ENCODE measurements around the gene ERO1B. TPM values are rescaled to one million over a fixed set of nuclear protein-coding genes. Genes with fewer than 3 reads are reported as not detected.

ERO1B gene
- total and polyA plus RNA-seq, 12 donors: 4.0 to 7.0 (median 5.6) TPM

DNA sequence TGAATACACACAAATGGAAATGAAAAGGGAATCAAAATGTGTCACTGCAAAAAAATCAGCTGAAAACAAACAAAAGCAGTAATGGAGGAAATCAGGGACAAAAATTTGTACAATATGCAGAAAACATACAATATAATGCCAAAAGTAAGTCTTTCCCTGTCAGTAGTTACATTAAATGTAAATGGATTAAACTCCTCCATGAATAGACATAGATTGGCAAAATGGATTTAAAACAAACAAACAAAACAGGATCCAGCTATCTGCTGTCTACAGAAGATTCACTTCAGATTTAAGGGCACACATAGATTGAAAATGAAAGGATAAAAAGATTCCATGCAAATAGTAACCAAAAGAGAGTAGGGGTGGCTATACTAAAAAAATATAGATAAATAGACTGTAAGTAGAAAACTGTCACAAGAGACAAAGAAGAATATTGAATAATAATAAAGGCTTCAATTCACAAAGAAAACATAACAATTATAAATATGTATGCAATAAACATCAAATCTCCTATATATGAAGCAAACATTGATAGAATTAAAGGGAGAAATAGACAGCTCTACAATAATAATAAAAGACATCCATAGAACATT, 42.2 kb upstream of the ERO1B start:
- Histone ChIP-seq H3K4me1 (no peaks in the 10 kb centered on the region), H3K36me3 (no peaks in the 10 kb centered on the region), H3K27ac (no peak overlapping the region), H3K9me3 (peaks cover 0 to 44% (median 23%) of the 10 kb centered on the region in 11 donors), H3K27me3 (no peaks in the 10 kb centered on the region), H3K4me3 (no peak overlapping the region)
- TF ChIP-seq, protein P1, sequence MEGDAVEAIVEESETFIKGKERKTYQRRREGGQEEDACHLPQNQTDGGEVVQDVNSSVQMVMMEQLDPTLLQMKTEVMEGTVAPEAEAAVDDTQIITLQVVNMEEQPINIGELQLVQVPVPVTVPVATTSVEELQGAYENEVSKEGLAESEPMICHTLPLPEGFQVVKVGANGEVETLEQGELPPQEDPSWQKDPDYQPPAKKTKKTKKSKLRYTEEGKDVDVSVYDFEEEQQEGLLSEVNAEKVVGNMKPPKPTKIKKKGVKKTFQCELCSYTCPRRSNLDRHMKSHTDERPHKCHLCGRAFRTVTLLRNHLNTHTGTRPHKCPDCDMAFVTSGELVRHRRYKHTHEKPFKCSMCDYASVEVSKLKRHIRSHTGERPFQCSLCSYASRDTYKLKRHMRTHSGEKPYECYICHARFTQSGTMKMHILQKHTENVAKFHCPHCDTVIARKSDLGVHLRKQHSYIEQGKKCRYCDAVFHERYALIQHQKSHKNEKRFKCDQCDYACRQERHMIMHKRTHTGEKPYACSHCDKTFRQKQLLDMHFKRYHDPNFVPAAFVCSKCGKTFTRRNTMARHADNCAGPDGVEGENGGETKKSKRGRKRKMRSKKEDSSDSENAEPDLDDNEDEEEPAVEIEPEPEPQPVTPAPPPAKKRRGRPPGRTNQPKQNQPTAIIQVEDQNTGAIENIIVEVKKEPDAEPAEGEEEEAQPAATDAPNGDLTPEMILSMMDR (IDR thresholded peaks at IDR 0.05): no peak
- no peak for ATAC-seq
- intact Hi-C loops (cut with DNase I): no loop called here
- DNase-seq: no peak

- intact Hi-C loops (cut with DNase I): no loop called here
These were observed 41.0 kb upstream of the ERO1B start for GRCh38 chr1:236322566-236323409.

GRCh38 chr1:236321101-236321500, 39.3 kb upstream of the ERO1B start:
- 80 to 90% methylated on average over 5 of the region's 5 CpGs for WGBS, 2 donors
- DNase-seq (no peak), ATAC-seq (no peak)
- H3K4me1 ChIP-seq: no peaks in the 10 kb centered on the region
- TF ChIP-seq, protein P1 (IDR thresholded peaks at IDR 0.05): no peak
- no peak overlapping the region for H3K27ac ChIP-seq
- H3K4me3 ChIP-seq: no peak overlapping the region
- H3K36me3 ChIP-seq: no peaks in the 10 kb centered on the region
- peaks cover 0 to 44% (median 23%) of the 10 kb centered on the region in 11 donors for H3K9me3 ChIP-seq
- intact Hi-C loops (cut with DNase I): no loop called here
- no peaks in the 10 kb centered on the region for H3K27me3 ChIP-seq

More at GRCh38 chr1:236322566-236323409, 41.0 kb upstream of the ERO1B start:
- H3K27me3 ChIP-seq: no peaks in the 10 kb centered on the region
- 0 to 24% methylated on average over 1 of the region's 1 CpG for WGBS, 2 donors
- DNase-seq (no peak), ATAC-seq (no peak)
- no peaks in the 10 kb centered on the region for H3K4me1 ChIP-seq
- H3K4me3 ChIP-seq: no peak overlapping the region
- H3K9me3 ChIP-seq: peaks cover 0 to 44% (median 23%) of the 10 kb centered on the region in 11 donors
- TF ChIP-seq, protein P1 (IDR thresholded peaks at IDR 0.05): no peak
- H3K36me3 ChIP-seq: no peaks in the 10 kb centered on the region
- H3K27ac ChIP-seq: no peak overlapping the region

DNA sequence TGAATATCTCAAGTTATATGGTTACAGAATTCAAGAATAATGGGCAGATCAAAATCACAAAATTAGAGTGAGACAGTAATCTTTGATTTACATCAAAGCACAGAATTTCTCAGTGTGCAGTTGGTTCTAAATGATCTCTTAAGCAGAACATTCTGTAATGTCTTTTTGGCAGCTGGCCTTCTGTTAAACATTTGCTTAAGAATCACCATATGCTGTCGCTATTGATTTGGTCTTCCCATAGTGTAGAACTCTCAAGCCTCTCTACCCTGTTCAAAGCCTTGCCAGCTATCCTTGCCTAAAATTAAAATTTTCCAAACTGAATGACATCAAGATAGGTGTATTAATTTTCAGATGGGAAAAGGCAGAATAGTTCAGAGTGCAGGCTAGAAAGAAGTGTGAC, 38.9 kb upstream of the ERO1B start:
- TF ChIP-seq, protein P1 (IDR thresholded peaks at IDR 0.05): no peak
- no peaks in the 10 kb centered on the region for H3K4me1 ChIP-seq
- WGBS, 2 donors: 87 to 98% methylated on average over 1 of the region's 1 CpG
- no peaks in the 10 kb centered on the region for H3K27me3 ChIP-seq
- no peak overlapping the region for H3K27ac ChIP-seq
- H3K4me3 ChIP-seq: no peak overlapping the region
- no peaks in the 10 kb centered on the region for H3K36me3 ChIP-seq
- H3K9me3 ChIP-seq: peaks cover 0 to 44% (median 23%) of the 10 kb centered on the region in 11 donors
- no peak for ATAC-seq
- intact Hi-C loops (cut with DNase I): no loop called here
- DNase-seq: no peak

Measured in heart right ventricle (tissue), 16 donors.